ENCODE measurements around the gene B4GALNT2. TPM values are rescaled to one million over a fixed set of nuclear protein-coding genes. Genes with fewer than 3 reads are reported as not detected.

Gene B4GALNT2
- total RNA-seq, 3 donors from 2014 or later = 23.6 to 138 (median 31.7) TPM

GRCh38 chr17:49191917-49192741 lies 59.6 kb downstream of the B4GALNT2 start:
- Histone ChIP-seq H3K4me3 (peak overlapping the region; percentile 52), H3K36me3 (ENCODE audit: low read depth) (no peaks in the 10 kb centered on the region), H3K9me3 (no peaks in the 10 kb centered on the region), H3K4me1 (ENCODE audit: low read depth) (peaks cover 3% of the 10 kb centered on the region)
- intact Hi-C loops (cut with DNase I, micrococcal nuclease) = no loop called here
- ATAC-seq (peak; percentile 82), DNase-seq (peak; percentile 92 to 97 (median 95))
- no peak for TF ChIP-seq CTCF (IDR thresholded peaks at IDR 0.05)

GRCh38 chr17:49193513-49194296 lies 61.1 kb downstream of the B4GALNT2 start:
- intact Hi-C loops (cut with DNase I, micrococcal nuclease) = no loop called here
- H3K36me3 ChIP-seq (ENCODE audit: low read depth) = no peaks in the 10 kb centered on the region
- peak; percentile 55 to 75 (median 59) for DNase-seq
- H3K9me3 ChIP-seq = no peaks in the 10 kb centered on the region
- no peak for ATAC-seq
- H3K4me1 ChIP-seq (ENCODE audit: low read depth) = peaks cover 3% of the 10 kb centered on the region
- no peak for TF ChIP-seq CTCF (IDR thresholded peaks at IDR 0.05)
- no peak overlapping the region for H3K4me3 ChIP-seq

GRCh38 chr17:49194297-49194607 lies 61.7 kb downstream of the B4GALNT2 start:
- ATAC-seq = no peak
- TF ChIP-seq CTCF (IDR thresholded peaks at IDR 0.05) = no peak
- Histone ChIP-seq H3K4me3 (no peak overlapping the region), H3K9me3 (no peaks in the 10 kb centered on the region), H3K36me3 (ENCODE audit: low read depth) (no peaks in the 10 kb centered on the region), H3K4me1 (ENCODE audit: low read depth) (peaks cover 3% of the 10 kb centered on the region)
- no peak for DNase-seq
- intact Hi-C loops (cut with DNase I, micrococcal nuclease) = no loop called here

GRCh38 chr17:49195751-49196150 lies 63.2 kb downstream of the B4GALNT2 start:
- no peak for TF ChIP-seq CTCF (IDR thresholded peaks at IDR 0.05)
- H3K36me3 ChIP-seq (ENCODE audit: low read depth) = no peaks in the 10 kb centered on the region
- intact Hi-C loops (cut with DNase I, micrococcal nuclease) = no loop called here
- no peaks in the 10 kb centered on the region for H3K9me3 ChIP-seq
- ATAC-seq = no peak
- H3K4me3 ChIP-seq = no peak overlapping the region
- DNase-seq = no peak
- H3K4me1 ChIP-seq (ENCODE audit: low read depth) = peaks cover 3% of the 10 kb centered on the region

GRCh38 chr17:49196520-49196919 lies 64.0 kb downstream of the B4GALNT2 start:
- no peak for DNase-seq
- intact Hi-C loops (cut with DNase I, micrococcal nuclease) = no loop called here

More at GRCh38 chr17:49196520-49196919, 64.0 kb downstream of the B4GALNT2 start:
- no peak for ATAC-seq
- Histone ChIP-seq H3K4me3 (no peak overlapping the region), H3K4me1 (ENCODE audit: low read depth) (peaks cover 1% of the 10 kb centered on the region), H3K9me3 (no peaks in the 10 kb centered on the region), H3K36me3 (ENCODE audit: low read depth) (no peaks in the 10 kb centered on the region)
- TF ChIP-seq CTCF (IDR thresholded peaks at IDR 0.05) = no peak

Measured in mucosa of descending colon (tissue), 3 donors.